DMS53 (cell line): ENCODE measurements around the gene ADAMTS14.

Experiments
- DNase-seq: peaks from one replicate; lab custom pipeline; 2025; lab: John Stamatoyannopoulos, UW

The ADAMTS14 gene

GRCh38 chr10:70674560-70675495, 2.5 kb downstream of the ADAMTS14 start:
- peak; percentile 34 for DNase-seq

DNA sequence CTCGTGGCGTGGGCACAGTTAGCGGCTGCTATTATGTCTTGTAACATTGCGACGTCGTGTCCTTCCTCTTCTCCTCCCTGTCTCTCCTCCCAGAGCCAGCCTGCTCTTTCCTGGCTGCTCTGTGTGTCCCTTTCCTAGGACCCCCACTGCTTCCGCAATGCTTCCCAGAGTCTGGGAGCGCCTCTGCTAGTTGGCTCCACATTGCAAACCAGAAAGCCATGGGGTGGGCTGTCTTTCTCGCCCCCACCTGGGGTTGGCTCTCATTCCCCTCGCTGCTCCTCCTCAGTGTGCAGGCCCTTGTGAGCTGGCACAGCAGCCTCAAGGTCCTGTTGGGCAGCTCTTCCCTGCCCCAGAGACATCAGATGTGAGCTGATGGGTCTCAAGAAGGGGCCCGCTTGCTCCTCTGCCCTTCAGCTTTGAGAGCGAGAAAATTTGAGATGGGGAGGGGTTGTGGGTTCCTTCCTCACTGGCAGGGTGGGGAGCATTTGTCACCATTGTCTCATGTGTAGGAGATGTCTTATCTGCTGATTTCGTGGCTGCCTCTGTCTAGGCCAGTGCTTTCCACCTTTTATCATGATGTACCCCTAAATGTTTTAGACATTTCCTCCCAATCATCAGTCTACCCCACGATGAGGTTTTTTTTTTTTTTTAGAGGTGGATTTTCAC, 3.3 kb downstream of the ADAMTS14 start:
- no peak for DNase-seq

DNA sequence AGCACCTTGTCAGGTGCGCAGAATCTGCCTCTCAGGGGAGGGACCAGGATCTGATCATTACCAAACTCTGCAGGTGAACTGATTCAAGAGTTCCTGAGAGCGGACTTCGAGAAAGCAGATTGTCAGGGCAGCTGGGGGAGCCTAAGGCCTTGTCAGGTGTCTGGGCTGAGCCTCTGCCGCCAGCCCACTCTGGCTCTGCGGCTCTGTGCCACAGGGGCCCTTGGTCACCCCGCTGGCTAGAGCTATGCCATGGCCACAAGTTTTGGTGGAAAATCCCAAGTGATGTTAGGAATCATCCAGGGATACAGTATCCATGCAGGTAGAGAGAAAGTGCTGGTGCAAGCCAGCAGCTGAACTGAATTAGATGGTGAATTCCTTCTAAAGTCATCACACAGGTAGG, 4.2 kb downstream of the ADAMTS14 start:
- no peak for DNase-seq

DNA sequence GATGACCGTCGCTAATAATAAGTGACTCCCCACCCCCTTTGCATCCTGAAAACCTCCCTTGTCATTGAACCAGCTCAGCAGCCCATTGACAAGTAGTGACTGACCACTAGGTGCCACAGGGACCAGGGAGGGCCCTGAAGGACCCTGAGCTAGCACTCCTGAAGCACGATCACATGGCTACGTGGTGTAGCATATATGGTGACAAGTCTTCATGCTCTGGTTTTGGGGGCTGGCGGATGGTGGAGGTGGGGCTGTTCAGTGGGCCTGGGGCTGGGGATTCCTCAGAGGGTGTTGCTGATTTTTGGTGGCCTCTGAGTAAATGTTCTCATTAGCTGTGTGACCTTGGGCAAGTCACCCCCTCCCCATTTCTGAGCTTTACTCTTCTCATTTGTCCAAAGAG, 4.7 kb downstream of the ADAMTS14 start:
- no peak for DNase-seq

DNA sequence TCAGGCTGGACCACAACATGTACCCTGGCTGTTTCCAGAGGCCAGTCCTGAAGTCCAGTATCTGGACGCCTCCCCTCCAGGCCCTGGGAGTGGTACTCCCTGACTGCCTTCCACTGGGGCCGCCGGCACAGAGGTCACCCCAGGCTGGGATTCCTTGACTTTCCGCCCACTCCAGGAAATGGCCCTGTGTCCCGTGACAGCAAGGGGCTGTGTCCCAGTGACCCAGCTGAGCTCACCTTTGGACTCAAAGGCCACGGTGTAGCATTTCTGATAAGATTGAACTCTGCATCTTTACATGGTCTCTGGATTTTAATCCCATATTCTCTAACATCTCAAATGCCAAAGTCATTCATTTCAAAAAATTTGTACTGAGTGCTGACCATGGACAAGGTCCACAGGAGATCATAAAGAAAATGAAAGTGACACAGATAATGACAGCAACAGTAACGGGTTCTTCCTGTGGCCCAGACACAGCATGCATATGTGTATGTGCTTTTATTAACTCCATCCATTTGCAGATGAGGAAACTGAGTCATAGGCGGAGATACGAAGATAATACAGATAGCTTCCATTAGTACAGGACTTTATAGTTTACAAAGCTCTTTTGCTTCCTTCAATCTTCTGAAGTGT, 5.4 kb downstream of the ADAMTS14 start:
- DNase-seq: no peak

DNA sequence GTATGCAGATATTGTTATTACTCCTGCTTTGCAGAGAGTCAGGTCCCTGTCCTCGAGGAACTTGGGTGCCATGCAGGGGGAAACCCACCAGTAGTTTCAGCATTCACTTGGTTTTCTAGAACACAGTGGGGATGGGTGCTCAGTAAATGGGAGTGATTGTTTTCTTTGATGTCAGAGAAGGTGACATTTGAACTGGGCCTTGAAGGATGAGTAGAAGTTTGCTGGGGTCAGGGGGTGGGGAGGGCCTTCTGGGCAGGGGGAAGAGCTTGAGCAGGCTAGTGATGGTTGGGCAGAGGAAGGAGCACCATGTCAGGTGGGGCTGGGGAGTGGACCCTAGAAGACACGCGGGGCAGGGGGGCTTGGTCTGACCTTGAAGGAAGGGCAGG, 5.9 kb downstream of the ADAMTS14 start:
- DNase-seq: no peak

- DNase-seq: no peak
These were observed 6.6 kb downstream of the ADAMTS14 start for GRCh38 chr10:70678757-70679489.

DNA sequence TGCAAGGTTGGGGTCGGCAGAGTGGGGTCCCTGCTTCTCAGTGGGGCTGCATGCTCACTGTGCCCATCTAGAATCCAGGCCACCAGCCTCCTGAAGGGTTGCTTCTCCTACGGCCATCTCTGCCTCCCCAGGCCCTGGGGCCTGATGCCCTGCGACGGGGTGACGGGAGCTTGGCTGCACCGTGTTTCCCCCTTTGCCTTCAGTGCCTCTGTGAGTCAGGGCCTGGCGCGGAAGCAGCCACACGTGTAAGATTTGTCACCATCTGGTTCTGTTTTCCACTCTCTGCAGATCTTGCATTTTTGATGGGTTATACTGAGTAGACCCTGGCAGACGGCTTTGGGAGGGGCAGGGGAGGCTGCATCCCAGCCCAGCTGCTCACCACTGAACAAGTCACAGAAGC, 7.2 kb downstream of the ADAMTS14 start:
- DNase-seq: no peak

DNA sequence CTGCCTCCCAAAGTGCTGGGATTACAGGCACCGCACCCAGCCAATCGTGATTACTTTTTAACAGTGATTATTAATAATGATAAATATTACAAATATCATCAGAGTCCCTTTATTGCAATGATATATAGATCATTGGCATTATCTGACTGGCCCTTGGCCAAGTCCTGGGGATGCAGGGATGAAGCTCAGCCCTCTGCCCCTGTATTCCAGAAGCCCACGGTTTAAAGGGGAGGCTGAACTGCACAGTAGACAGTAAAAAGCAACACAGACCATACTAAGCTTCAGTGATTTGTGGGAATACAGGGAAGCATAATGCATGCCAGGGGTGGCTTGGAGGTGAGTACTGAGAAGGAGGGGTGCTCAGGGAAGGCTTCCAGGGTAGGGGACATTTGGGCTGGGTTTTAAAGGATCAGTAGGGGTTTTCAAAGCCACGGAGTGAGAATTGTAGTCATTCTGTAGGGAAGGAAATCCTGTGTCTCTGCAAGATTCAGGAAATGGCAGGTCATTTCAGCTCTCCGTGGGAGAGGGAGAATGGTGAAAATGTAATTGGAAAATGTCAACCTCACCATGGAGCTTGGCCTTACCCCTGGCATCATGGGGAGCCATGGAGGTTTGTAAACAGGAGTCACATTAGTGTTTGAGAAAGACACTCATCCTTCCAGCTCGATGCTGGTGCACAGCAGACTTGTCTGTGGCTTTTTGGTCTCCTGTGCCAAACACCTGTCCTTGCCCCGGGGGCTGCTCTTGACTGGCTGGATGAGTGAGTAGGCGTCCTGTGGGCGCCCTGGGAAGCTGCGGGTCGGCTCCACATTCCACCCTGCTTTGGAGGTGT, 8.8 kb downstream of the ADAMTS14 start:
- DNase-seq: no peak

GRCh38 chr10:70681731-70682005, 9.4 kb downstream of the ADAMTS14 start:
- no peak for DNase-seq

- no peak for DNase-seq
These were observed 10.8 kb downstream of the ADAMTS14 start for GRCh38 chr10:70682920-70683600.

DNA sequence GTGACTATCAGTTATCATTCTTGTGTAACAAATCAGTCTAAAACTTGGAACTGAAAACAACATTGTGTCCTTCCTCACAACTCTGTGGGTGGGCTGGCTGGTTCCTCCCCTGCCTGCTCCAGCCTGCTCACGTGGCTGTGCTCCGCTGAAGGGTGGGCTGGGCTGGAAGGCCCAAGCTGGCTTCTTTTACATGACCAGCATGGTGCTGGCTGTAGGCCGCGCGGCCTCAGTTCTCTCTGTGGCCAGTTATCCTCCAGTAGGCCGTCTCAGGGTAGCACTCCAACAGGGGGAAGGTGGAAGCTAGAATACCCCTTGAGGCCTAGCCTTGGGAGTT, 11.3 kb downstream of the ADAMTS14 start:
- DNase-seq: no peak

DNA sequence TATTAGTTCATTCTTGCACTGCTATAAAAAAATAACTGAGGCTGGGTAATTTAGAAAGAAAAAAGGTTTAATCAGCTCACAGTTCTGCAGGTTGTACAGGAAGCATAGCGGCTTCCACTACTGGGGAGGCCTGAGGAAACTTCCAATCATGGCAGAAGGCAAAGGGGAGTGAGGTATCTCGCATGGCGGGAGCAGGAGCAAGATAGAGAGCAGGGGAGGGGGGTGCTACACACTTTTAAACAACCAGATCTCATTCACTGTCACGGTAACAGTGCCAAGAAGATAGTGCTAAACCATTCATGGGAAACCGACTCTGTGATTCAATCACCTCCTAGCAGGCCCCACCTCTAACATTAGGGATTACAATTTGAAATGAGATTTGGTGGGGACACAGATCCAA, 11.6 kb downstream of the ADAMTS14 start:
- DNase-seq: no peak

DNA sequence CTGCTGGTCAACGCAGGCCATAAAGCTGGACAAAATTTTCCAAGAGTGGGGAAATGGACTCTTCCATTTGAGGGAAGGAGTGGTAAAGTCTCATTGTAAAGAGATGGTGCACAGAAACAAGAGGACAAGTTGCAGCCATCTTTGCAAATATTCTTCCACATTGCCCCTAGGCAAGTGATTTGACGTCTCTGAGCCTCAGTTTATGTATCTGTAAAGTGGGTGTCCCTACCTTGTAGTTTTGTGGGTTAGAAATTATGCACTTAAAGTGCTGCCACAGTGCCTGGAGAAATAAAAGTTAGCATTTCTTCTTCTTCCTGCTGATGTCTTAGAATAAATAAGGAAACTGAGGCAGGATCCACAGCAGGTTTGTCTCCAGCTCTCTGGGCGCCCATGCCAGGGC, 12.1 kb downstream of the ADAMTS14 start:
- no peak for DNase-seq

GRCh38 chr10:70684839-70685454, 12.6 kb downstream of the ADAMTS14 start:
- DNase-seq: no peak

GRCh38 chr10:70685455-70685911, 13.2 kb downstream of the ADAMTS14 start:
- no peak for DNase-seq

GRCh38 chr10:70688828-70689227, 16.5 kb downstream of the ADAMTS14 start:
- no peak for DNase-seq

- DNase-seq: no peak
These were observed 17.4 kb downstream of the ADAMTS14 start for GRCh38 chr10:70689661-70690060.

DNA sequence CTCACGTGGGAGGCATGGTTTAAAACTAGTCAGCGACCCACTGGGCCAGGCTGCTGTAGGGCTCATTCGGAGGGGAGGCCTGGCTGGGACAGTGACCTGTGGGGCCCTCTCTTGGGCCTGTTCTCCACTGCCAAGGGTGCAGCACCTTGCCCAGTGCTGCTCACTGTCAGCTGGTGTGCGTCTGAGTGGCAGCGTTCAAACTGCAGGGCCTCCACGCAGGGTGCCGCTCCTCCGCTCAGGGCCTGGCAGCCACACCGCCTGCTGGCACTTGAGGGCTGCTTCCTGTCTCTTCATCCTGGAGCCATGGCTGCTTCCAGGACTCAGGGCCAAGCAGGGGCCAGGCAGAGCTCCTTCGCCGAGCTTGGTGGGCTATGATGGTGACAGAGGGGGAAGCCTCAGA, 18.3 kb downstream of the ADAMTS14 start:
- no peak for DNase-seq

DNA sequence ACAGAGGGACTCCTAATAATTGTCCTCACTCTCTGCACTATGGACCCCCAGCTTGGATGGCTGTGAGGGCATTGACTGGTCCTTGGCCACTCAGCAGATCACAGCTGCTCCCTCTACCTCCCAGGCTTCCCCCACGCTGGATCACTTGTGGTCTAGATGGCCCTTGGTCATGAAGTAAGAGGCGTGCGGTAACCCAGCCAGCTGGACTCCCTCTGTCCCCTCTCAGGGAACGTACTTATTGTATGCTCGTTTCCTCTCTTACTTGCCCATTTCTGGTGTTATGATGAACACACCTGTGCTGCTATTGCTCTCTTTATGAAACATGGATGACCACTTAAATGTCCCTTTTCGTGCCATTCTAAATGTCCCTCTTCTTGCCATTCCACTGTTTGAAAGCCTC, 19.3 kb downstream of the ADAMTS14 start:
- no peak for DNase-seq
